ENCODE data around the gene TMEM25. TPM values are rescaled to one million over a fixed set of nuclear protein-coding genes. Genes with fewer than 3 reads are reported as not detected.
A peak's percentile ranks its signal among the peaks of the same experiment; 100 is the strongest.
"Not testable (repeated sequence)": the region's sequence is repeated elsewhere in the genome, so short reads cannot be mapped to it uniquely, and the experiment has no call there.

Gene TMEM25
- polyA plus RNA-seq, 1 donor from 2014 or later: 11.2 TPM

- H3K27ac Mint-ChIP-seq: no peak overlapping the region
- peaks cover 6% of the 10 kb centered on the region for H3K36me3 Mint-ChIP-seq
- H3K9me3 Mint-ChIP-seq: no peaks in the 10 kb centered on the region
- H3K4me1 Mint-ChIP-seq: no peaks in the 10 kb centered on the region
- no peak overlapping the region for H3K4me3 Mint-ChIP-seq
- H3K27me3 Mint-ChIP-seq: no peaks in the 10 kb centered on the region
Measured at GRCh38 chr11:118544647-118545010, 13.6 kb downstream of the TMEM25 start.

DNA sequence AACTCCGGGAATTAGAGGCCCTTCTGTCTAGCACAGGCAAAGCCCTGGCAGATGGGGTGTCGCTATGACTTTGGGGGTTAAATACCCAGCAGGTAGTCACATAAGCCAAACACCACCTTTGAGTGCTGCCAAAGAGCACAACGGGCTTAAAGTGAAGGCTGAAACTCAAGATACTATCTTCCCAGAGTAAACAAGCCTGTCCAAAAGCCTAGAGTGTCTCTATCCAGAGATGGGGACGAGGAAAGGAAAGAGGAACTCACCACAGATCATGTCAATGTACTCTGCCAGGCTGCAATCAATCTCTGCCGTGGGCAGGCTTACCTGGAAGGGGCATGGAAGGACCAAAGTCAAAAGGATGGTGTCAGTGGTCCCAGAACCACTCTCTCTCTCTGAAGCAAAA is 14.5 kb downstream of the TMEM25 start:
- no peak overlapping the region for H3K27ac Mint-ChIP-seq
- peaks cover 5% of the 10 kb centered on the region for H3K36me3 Mint-ChIP-seq
- H3K4me3 Mint-ChIP-seq: no peak overlapping the region
- no peaks in the 10 kb centered on the region for H3K4me1 Mint-ChIP-seq
- H3K9me3 Mint-ChIP-seq: no peaks in the 10 kb centered on the region
- H3K27me3 Mint-ChIP-seq: no peaks in the 10 kb centered on the region

- Mint-ChIP-seq H3K27ac (peak overlapping the region in 1 of 3 donors; percentile 11), H3K9me3 (no peaks in the 10 kb centered on the region), H3K36me3 (peaks cover 5% of the 10 kb centered on the region), H3K4me1 (no peaks in the 10 kb centered on the region), H3K4me3 (no peak overlapping the region), H3K27me3 (no peaks in the 10 kb centered on the region)
Measured at GRCh38 chr11:118547132-118547531, 16.1 kb downstream of the TMEM25 start.

DNA sequence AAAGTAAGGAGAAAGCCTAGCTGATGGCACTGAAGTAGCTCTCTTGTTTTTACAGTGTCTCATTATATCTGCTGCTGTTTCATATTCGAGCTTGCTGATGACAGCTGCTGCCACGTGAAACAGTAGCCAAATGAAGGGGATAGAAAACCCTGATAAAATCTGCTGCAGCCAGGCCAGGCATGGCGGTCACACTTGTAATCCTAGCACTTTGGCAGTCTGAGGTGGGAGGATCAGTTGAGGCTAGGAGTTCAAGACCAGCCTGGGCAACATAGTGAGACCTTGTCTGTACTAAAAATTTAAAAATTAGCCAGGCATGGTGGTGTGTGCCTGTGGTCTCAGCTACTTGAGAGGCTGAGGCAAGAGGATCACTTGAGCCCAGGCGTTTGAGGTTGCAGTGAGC is 21.3 kb downstream of the TMEM25 start:
- no peaks in the 10 kb centered on the region for H3K9me3 Mint-ChIP-seq
- no peak overlapping the region for H3K4me3 Mint-ChIP-seq
- H3K4me1 Mint-ChIP-seq: no peaks in the 10 kb centered on the region
- no peaks in the 10 kb centered on the region for H3K27me3 Mint-ChIP-seq
- no peak overlapping the region for H3K27ac Mint-ChIP-seq
- H3K36me3 Mint-ChIP-seq: peaks cover 10% of the 10 kb centered on the region

GRCh38 chr11:118560806-118561205 is 29.8 kb downstream of the TMEM25 start:
- H3K36me3 Mint-ChIP-seq: no peaks in the 10 kb centered on the region
- no peaks in the 10 kb centered on the region for H3K27me3 Mint-ChIP-seq
- no peak overlapping the region for H3K27ac Mint-ChIP-seq
- H3K4me3 Mint-ChIP-seq: peak overlapping the region in 1 of 4 donors; percentile 31
- no peaks in the 10 kb centered on the region for H3K9me3 Mint-ChIP-seq
- H3K4me1 Mint-ChIP-seq: peaks cover 6 to 16% (median 11%) of the 10 kb centered on the region in 3 donors

- H3K27me3 Mint-ChIP-seq: no peaks in the 10 kb centered on the region
- peaks cover 9 to 22% (median 15%) of the 10 kb centered on the region in 3 donors for H3K4me1 Mint-ChIP-seq
- H3K27ac Mint-ChIP-seq: peak overlapping the region in 2 of 3 donors; percentile 26 to 42
- no peaks in the 10 kb centered on the region for H3K36me3 Mint-ChIP-seq
- H3K4me3 Mint-ChIP-seq: peak overlapping the region; percentile 41 to 98 (median 68)
- no peaks in the 10 kb centered on the region for H3K9me3 Mint-ChIP-seq
Measured at GRCh38 chr11:118565051-118565450, 34.1 kb downstream of the TMEM25 start.

GRCh38 chr11:118569670-118570069 is 38.7 kb downstream of the TMEM25 start:
- Mint-ChIP-seq H3K36me3 (no peaks in the 10 kb centered on the region), H3K4me3 (peak overlapping the region in 1 of 4 donors; percentile 33), H3K27ac (no peak overlapping the region), H3K4me1 (peaks cover 26 to 39% (median 29%) of the 10 kb centered on the region in 3 donors), H3K9me3 (no peaks in the 10 kb centered on the region), H3K27me3 (no peaks in the 10 kb centered on the region)

DNA sequence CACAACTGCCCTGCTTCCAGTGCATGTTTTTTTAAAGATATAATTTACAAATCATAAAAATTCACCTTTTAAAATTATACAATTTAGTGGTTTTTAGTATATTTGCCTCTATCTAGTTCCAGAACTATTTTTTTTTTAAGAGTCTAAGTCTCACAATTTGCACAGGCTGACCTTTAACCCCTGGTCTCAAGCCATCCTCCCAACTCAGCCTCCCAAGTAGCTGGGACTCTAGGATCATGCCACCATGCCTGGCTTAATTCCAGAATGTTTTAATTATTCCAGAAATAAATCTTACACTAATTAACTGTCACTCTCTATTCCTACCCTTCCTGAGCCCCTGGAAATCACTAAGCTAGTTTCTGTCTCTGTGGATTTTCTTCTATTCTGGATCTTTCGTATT is 39.8 kb downstream of the TMEM25 start:
- Mint-ChIP-seq H3K27ac (peak overlapping the region in 1 of 3 donors; percentile 95), H3K27me3 (no peaks in the 10 kb centered on the region), H3K9me3 (no peaks in the 10 kb centered on the region), H3K4me3 (peak overlapping the region in 3 of 4 donors; percentile 5 to 88 (median 87)), H3K4me1 (peaks cover 30 to 41% (median 32%) of the 10 kb centered on the region in 3 donors), H3K36me3 (no peaks in the 10 kb centered on the region)

DNA sequence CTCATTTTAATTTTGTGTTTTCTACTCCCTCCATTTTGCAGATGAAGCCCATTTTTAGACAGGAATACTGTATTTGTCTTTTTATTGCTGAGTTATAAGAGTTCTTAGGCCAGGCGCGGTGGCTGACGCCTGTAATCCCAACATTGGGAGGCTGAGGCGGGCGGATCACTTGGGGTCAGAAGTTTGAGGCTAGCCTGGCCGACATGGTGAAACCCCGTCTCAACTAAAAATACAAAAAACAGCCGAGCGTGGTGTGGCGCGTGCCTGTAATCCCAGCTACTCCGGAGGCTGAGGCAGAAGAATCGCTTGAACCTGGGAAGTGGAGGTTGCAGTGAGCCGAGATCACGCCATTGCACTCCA is 40.7 kb downstream of the TMEM25 start:
- not testable (repeated sequence) for H3K27me3 Mint-ChIP-seq, H3K9me3 Mint-ChIP-seq, H3K36me3 Mint-ChIP-seq
- H3K27ac Mint-ChIP-seq: peak overlapping the region; percentile 81 to 96 (median 95)
- H3K4me3 Mint-ChIP-seq: peak overlapping the region; percentile 87 to 98 (median 93)
- peaks cover 29 to 41% (median 33%) of the 10 kb centered on the region in 3 donors for H3K4me1 Mint-ChIP-seq

GRCh38 chr11:118572061-118572980 is 41.3 kb downstream of the TMEM25 start, which contains the start of gene ARCN1:
Gene ARCN1 (plus strand): TSS chr11:118572409. CDS start chr11:118572548, 139 bp downstream.
- Mint-ChIP-seq H3K36me3 (no peaks in the 10 kb centered on the region), H3K27ac (peak within 1 kb of the TSS; percentile 81 to 96 (median 95)), H3K4me3 (peak within 1 kb of the TSS; percentile 87 to 98 (median 93)), H3K9me3 (no peaks in the 10 kb centered on the region), H3K4me1 (peaks cover 30 to 42% (median 35%) of the 10 kb centered on the region in 3 donors), H3K27me3 (no peaks in the 10 kb centered on the region)

DNA sequence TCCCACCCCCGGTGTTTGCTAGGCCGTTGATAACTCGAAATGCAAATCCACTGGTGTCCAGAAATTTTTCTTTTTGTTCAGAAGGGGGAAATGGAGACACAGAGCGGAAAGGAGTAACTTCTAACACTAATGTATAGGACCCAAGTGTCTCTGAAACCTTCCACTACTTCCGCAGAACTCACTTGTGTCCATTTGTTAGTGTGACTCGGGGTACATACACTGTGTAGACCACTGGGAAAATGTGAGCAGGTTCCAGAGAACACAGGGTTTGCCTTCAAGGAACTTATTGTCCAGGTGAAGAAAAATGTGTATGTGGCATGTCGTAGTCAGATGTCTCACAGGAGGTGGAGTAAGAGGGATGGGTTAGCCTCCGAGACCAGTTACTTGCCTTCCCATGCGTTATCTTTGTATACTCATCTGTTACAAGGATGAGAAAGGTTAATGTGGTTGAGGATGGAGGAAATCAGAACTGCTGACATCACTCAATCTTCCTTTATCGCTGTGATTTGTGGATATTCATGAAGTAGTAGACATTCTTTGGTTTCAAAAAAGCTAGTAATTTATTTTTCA is 42.1 kb downstream of the TMEM25 start:
- peaks cover 34 to 46% (median 39%) of the 10 kb centered on the region in 3 donors for H3K4me1 Mint-ChIP-seq

DNA sequence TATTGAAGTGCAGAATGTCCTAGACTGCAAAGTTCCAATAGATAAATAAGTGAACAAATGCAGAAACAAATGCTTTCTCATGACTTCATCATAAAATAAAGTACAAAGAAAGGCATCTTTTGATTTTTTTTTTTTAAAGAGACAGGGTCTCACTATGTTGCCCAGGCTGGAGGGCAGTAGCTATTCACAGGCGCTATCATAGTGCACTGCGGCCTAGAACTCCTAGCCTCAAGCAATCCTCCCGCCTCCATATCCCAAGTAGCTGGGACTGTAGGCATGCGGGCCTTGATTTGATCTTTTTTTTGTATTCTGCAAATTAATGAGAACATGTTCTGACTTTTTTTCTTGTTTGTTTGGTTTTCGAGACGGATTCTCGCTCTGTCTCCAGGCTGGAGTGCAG is 43.6 kb downstream of the TMEM25 start:
- Mint-ChIP-seq H3K4me3 (peak overlapping the region in 3 of 4 donors; percentile 74 to 81 (median 81)), H3K9me3 (no peaks in the 10 kb centered on the region), H3K27ac (peak overlapping the region in 1 of 3 donors; percentile 3), H3K36me3 (no peaks in the 10 kb centered on the region), H3K27me3 (peaks cover 2% of the 10 kb centered on the region), H3K4me1 (peaks cover 41 to 51% (median 46%) of the 10 kb centered on the region in 3 donors)

More for the DNA sequence above, 42.1 kb downstream of the TMEM25 start:
- H3K36me3 Mint-ChIP-seq: no peaks in the 10 kb centered on the region
- no peaks in the 10 kb centered on the region for H3K9me3 Mint-ChIP-seq
- H3K27me3 Mint-ChIP-seq: peaks cover 2% of the 10 kb centered on the region
- H3K4me3 Mint-ChIP-seq: peak overlapping the region; percentile 87 to 98 (median 93)
- peak overlapping the region; percentile 81 to 96 (median 95) for H3K27ac Mint-ChIP-seq

DNA sequence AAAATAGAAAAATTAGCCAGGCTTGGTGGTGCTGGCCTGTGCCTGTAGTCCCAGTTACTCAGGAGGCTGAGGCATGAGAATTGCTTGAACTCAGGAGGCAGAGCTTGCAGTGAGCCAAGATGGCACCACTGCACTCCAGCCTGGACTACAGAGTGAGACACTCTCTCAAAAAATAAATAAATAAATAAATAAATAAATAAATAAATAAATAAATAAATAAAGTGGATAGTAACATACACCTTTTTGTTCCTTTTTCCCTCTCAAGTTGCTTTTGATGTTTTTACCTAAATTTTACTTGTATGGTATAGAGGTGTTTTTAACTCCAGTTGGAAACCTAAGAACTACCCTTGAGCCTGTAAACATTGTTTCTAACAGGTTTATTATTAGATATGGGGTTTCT is 47.0 kb downstream of the TMEM25 start:
- H3K4me1 Mint-ChIP-seq: peaks cover 35 to 36% (median 35%) of the 10 kb centered on the region in 3 donors
- H3K36me3 Mint-ChIP-seq, H3K9me3 Mint-ChIP-seq, H3K4me3 Mint-ChIP-seq, H3K27ac Mint-ChIP-seq, H3K27me3 Mint-ChIP-seq: not testable (repeated sequence)

DNA sequence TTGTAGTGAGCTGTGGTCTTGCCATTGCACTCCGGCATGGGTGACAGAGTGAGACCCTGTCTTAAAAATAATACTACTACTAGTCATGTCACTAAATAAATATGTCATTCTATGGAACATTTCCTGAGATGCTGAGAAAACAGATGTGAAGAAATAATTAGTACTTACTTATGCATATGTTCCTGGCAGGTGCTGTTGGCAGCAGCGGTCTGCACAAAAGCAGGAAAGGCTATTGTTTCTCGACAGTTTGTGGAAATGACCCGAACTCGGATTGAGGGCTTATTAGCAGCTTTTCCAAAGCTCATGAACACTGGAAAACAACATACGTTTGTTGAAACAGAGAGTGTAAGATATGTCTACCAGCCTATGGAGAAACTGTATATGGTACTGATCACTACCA is 50.1 kb downstream of the TMEM25 start:
- Mint-ChIP-seq H3K36me3 (peaks cover 3% of the 10 kb centered on the region), H3K9me3 (no peaks in the 10 kb centered on the region), H3K27me3 (peaks cover 2% of the 10 kb centered on the region), H3K4me1 (peaks cover 11 to 15% (median 14%) of the 10 kb centered on the region in 3 donors), H3K4me3 (no peak overlapping the region), H3K27ac (no peak overlapping the region)

All from IgD-negative memory B cell (primary cell).